Measurements from ENCODE around the gene TMA7B.

Gene TMA7B

GRCh38 chr22:40002935-40003715 lies 42.9 kb downstream of the TMA7B start:
- DNase-seq (ENCODE audit: low read depth), result no peak

- DNase-seq (ENCODE audit: low read depth), result no peak
These were observed 44.6 kb downstream of the TMA7B start for GRCh38 chr22:40004836-40005235.

- no peak for DNase-seq (ENCODE audit: low read depth)
These were observed 46.4 kb downstream of the TMA7B start for GRCh38 chr22:40006641-40007040.

GRCh38 chr22:40007853-40008710 lies 47.9 kb downstream of the TMA7B start:
- DNase-seq (ENCODE audit: low read depth), result no peak

GRCh38 chr22:40008726-40009291 lies 48.6 kb downstream of the TMA7B start:
- no peak for DNase-seq (ENCODE audit: low read depth)

- DNase-seq (ENCODE audit: low read depth), result no peak
These were observed 49.1 kb downstream of the TMA7B start for GRCh38 chr22:40009292-40009774.

GRCh38 chr22:40009951-40010671 lies 49.9 kb downstream of the TMA7B start:
- no peak for DNase-seq (ENCODE audit: low read depth)

GRCh38 chr22:40010746-40011145 lies 50.5 kb downstream of the TMA7B start:
- DNase-seq (ENCODE audit: low read depth), result no peak

Measured in activated T-cell treated with anti-CD3 and anti-CD28 coated beads for 24 hours (primary cell).